Endodermal cell (in vitro differentiated cells): ENCODE results near the gene NECAB2. TPM values are rescaled to one million over a fixed set of nuclear protein-coding genes. Genes with fewer than 3 reads are reported as not detected.
A peak's percentile ranks its signal among the peaks of the same experiment; 100 is the strongest.

Experiments
- DNase-seq: peaks from one replicate; pipeline ENCODE4 v3.0.0-alpha.2; 2017
- H3K27ac ChIP-seq: 2 replicates; pipeline ENCODE4 v1.5.1; 2013; ENCODE audit warnings: mild to moderate bottlenecking, low read depth, low read length, moderate library complexity
- H3K27me3 ChIP-seq: 2 replicates; pipeline ENCODE4 v1.6.1; 2013; ENCODE audit warnings: mild to moderate bottlenecking, low read length, moderate library complexity; ENCODE audit not compliant: insufficient read depth, control insufficient read depth, poor library complexity, severe bottlenecking
- H3K36me3 ChIP-seq: 2 replicates; pipeline ENCODE4 v1.7.0; 2013; ENCODE audit warnings: mild to moderate bottlenecking, low read length, moderate library complexity; ENCODE audit not compliant: control insufficient read depth, insufficient read depth
- H3K4me1 ChIP-seq: one replicate; pipeline ENCODE4 v1.7.0; 2013; ENCODE audit warnings: low read length; ENCODE audit not compliant: control insufficient read depth, insufficient read depth
- H3K4me3 ChIP-seq: 2 replicates; pipeline ENCODE4 v1.5.1; 2013; ENCODE audit warnings: mild to moderate bottlenecking, low read length, moderate library complexity
- H3K9ac ChIP-seq: 2 replicates; pipeline ENCODE4 v1.6.1; 2013; ENCODE audit warnings: mild to moderate bottlenecking, low read length, moderate library complexity; ENCODE audit not compliant: poor library complexity, severe bottlenecking; ENCODE audit errors: extremely low read depth
- H3K9me3 ChIP-seq: 2 replicates; pipeline ENCODE4 v1.6.1; 2013; ENCODE audit warnings: mild to moderate bottlenecking, low read length, moderate library complexity; ENCODE audit not compliant: control insufficient read depth
- H3K27ac Mint-ChIP-seq: 2 replicates; pipeline ENCODE4 v1.8.0; 2020; ENCODE audit warnings: mixed read lengths
- H3K27me3 Mint-ChIP-seq: 2 replicates; pipeline ENCODE4 v1.8.0; 2021; ENCODE audit warnings: mild to moderate bottlenecking, mixed read lengths; ENCODE audit not compliant: insufficient read depth
- H3K36me3 Mint-ChIP-seq: 2 replicates; pipeline ENCODE4 v1.8.0; 2020; ENCODE audit warnings: low read depth, mixed read lengths
- H3K4me1 Mint-ChIP-seq: 2 replicates; pipeline ENCODE4 v1.8.0; 2020; ENCODE audit warnings: mixed read lengths
- H3K4me3 Mint-ChIP-seq: 2 replicates; pipeline ENCODE4 v1.8.0; 2020; ENCODE audit warnings: mild to moderate bottlenecking, moderate library complexity, mixed read lengths
- H3K9me3 Mint-ChIP-seq: 2 replicates; pipeline ENCODE4 v1.8.0; 2020; ENCODE audit warnings: mild to moderate bottlenecking, mixed read lengths
- WGBS, 2 experiments: methylation state at CpG; one replicate each; pipeline versions ENCODE4 v1.1.5 to v1.1.7; 2013; ENCODE audit warnings: missing lambda C conversion rate in 2 of 2, mixed read lengths in 1 of 2; ENCODE audit not compliant: insufficient coverage in 1 of 2, insufficient read length in 1 of 2; 5-methylcytosine and 5-hydroxymethylcytosine counted together
- total RNA-seq, 2 donors: library from RNA; stranded (reverse); fragmentation: NEBNext Ultra II Directional in 1 of 2; extraction: Animal tissue kit (Norgen Biotek cat#: 25700) in 1 of 2; gene quantifications; 2 replicates in 1 of 2; 3 replicates in 1 of 2; pipeline ENCODE4 v1.2.1, GENCODE V29; 2021
- TF ChIP-seq, protein P1 (sequence below): fragments of 200-600 bp; sonication (generic); conservative IDR thresholded peaks from 2 replicates; pipeline ENCODE4 v1.5.0; 2021; ENCODE audit warnings: antibody characterized with exemption, mild to moderate bottlenecking

The NECAB2 gene
- total RNA-seq, 2 donors from 2014 or later: 2.7 to 3.3 TPM

GRCh38 chr16:84007965-84008364, 39.9 kb downstream of the NECAB2 start:
- Histone ChIP-seq H3K4me1 (no peaks in the 10 kb centered on the region), H3K27ac (no peak overlapping the region), H3K9me3 (no peaks in the 10 kb centered on the region), H3K9ac (no peak overlapping the region), H3K27me3 (no peaks in the 10 kb centered on the region), H3K36me3 (no peaks in the 10 kb centered on the region), H3K4me3 (no peak overlapping the region)
- DNase-seq: no peak
- H3K27me3 Mint-ChIP-seq: peaks cover 8% of the 10 kb centered on the region
- H3K9me3 Mint-ChIP-seq: no peaks in the 10 kb centered on the region
- no peaks in the 10 kb centered on the region for H3K4me1 Mint-ChIP-seq
- TF ChIP-seq, protein P1, sequence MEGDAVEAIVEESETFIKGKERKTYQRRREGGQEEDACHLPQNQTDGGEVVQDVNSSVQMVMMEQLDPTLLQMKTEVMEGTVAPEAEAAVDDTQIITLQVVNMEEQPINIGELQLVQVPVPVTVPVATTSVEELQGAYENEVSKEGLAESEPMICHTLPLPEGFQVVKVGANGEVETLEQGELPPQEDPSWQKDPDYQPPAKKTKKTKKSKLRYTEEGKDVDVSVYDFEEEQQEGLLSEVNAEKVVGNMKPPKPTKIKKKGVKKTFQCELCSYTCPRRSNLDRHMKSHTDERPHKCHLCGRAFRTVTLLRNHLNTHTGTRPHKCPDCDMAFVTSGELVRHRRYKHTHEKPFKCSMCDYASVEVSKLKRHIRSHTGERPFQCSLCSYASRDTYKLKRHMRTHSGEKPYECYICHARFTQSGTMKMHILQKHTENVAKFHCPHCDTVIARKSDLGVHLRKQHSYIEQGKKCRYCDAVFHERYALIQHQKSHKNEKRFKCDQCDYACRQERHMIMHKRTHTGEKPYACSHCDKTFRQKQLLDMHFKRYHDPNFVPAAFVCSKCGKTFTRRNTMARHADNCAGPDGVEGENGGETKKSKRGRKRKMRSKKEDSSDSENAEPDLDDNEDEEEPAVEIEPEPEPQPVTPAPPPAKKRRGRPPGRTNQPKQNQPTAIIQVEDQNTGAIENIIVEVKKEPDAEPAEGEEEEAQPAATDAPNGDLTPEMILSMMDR: no peak
- WGBS, 2 experiments: 81 to 96% methylated on average over 4 to 7 of the region's 8 CpGs
- H3K4me3 Mint-ChIP-seq: no peak overlapping the region
- no peak overlapping the region for H3K27ac Mint-ChIP-seq
- no peaks in the 10 kb centered on the region for H3K36me3 Mint-ChIP-seq

- TF ChIP-seq, protein P1: no peak
Observed at GRCh38 chr16:84009282-84009681, 41.2 kb downstream of the NECAB2 start.

GRCh38 chr16:84013787-84014569, 45.9 kb downstream of the NECAB2 start:
- Mint-ChIP-seq H3K27ac (no peak overlapping the region), H3K27me3 (peaks cover 2% of the 10 kb centered on the region), H3K4me3 (no peak overlapping the region), H3K4me1 (no peaks in the 10 kb centered on the region), H3K9me3 (peaks cover 5% of the 10 kb centered on the region), H3K36me3 (no peaks in the 10 kb centered on the region)
- no peaks in the 10 kb centered on the region for H3K9me3 ChIP-seq
- H3K27me3 ChIP-seq: no peaks in the 10 kb centered on the region
- TF ChIP-seq, protein P1: no peak
- H3K9ac ChIP-seq: no peak overlapping the region
- H3K4me3 ChIP-seq: no peak overlapping the region
- H3K27ac ChIP-seq: no peak overlapping the region
- peak; percentile 100 for DNase-seq
- H3K36me3 ChIP-seq: no peaks in the 10 kb centered on the region
- no peaks in the 10 kb centered on the region for H3K4me1 ChIP-seq
- 27% methylated on average over 6 to 14 of the region's 14 CpGs for WGBS, 2 experiments

More at GRCh38 chr16:84009282-84009681, 41.2 kb downstream of the NECAB2 start:
- 95 to 97% methylated on average over 6 of the region's 6 CpGs for WGBS, 2 experiments
- no peak overlapping the region for H3K4me3 ChIP-seq
- Mint-ChIP-seq H3K36me3 (no peaks in the 10 kb centered on the region), H3K27ac (no peak overlapping the region), H3K4me3 (no peak overlapping the region), H3K9me3 (no peaks in the 10 kb centered on the region), H3K27me3 (peaks cover 8% of the 10 kb centered on the region), H3K4me1 (no peaks in the 10 kb centered on the region)
- no peaks in the 10 kb centered on the region for H3K27me3 ChIP-seq
- H3K4me1 ChIP-seq: no peaks in the 10 kb centered on the region
- H3K36me3 ChIP-seq: no peaks in the 10 kb centered on the region
- H3K9ac ChIP-seq: no peak overlapping the region
- no peaks in the 10 kb centered on the region for H3K9me3 ChIP-seq
- no peak overlapping the region for H3K27ac ChIP-seq
- no peak for DNase-seq
